EH (cell line): Measurements from ENCODE around the gene APOBEC4.
A peak's percentile ranks its signal among the peaks of the same experiment; 100 is the strongest.
"Not testable (repeated sequence)": the region's sequence is repeated elsewhere in the genome, so short reads cannot be mapped to it uniquely, and the experiment has no call there.

Experiments
- DNase-seq: peaks from one replicate; pipeline ENCODE4 v3.0.0-alpha.2; 2015; ENCODE audit warnings: low read depth

The APOBEC4 gene

DNA sequence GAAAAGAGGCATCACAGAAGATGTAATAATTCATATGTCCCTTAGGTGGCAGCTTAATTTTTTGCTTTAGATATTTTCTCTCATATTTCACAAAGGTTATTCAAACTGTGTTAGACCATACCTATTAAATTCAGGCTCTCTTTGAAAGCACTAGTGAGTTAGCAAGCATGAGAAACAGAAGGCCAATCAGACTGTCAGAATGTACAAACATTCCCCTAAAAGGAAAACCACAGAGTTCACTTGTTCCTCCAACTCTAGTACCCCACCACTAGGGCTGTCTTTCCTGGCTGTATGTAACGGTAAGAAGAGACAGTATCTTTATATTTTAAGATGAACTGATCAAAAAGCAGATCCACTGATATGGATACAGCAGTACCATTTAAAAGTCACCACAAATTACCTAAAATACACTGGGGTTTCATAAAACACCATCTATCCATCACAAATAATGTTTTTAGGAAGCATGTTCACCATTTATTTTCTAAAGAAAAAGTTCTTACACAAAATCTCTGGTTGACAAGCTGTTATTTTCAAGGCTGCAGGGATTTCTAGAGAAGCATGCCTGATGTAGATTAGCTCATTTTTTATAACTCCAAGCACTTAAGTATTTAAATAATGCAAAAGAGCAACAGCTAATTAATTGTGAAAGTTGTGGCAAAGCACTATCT is 19.3 kb downstream of the APOBEC4 start:
- DNase-seq = peak; percentile 92

- peak; percentile 23 for DNase-seq
Measured at GRCh38 chr1:183632964-183633363, 20.2 kb downstream of the APOBEC4 start.

GRCh38 chr1:183632114-183632513 is 21.0 kb downstream of the APOBEC4 start:
- DNase-seq = peak; percentile 83

DNA sequence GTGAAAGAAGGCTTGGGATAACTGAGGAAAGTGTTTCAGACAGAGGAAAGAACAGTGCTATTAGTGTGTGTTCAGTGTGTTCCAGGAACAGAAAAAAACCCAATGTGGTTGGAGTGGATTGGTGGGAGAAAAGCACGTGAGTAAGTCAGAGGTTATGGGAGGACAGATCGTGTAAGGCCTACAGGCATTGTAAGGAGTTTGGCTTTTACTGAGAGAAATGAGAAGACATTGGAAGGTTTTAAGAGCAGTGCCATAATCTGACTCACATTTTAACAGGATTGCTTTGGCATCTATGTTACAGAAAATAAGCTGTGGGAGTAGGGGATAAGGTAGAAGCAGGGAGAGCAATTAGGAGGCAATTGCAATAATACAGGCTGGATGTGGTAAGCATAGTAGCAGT is 22.4 kb downstream of the APOBEC4 start:
- DNase-seq = peak; percentile 74

- DNase-seq = no peak
Measured at GRCh38 chr1:183628537-183628936, 24.6 kb downstream of the APOBEC4 start.

DNA sequence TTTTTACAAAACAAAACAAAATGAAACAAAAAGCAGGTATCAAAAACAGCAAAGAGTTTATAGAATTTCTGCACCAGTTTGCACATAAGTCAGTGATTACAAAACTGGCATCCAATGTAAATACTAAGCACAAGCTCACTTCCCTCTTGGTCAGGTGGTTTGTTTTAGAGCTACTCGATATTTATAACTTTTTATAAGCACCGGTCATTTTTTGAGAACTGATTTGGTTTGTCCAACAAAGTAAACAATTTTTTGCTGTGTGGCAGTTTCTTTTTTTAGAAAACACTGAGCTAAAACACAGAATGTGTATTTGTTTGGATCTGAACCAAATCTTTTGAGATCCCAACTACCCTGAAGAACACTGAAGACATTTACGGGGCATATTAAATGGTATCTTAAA is 26.9 kb downstream of the APOBEC4 start:
- DNase-seq = not testable (repeated sequence)

DNA sequence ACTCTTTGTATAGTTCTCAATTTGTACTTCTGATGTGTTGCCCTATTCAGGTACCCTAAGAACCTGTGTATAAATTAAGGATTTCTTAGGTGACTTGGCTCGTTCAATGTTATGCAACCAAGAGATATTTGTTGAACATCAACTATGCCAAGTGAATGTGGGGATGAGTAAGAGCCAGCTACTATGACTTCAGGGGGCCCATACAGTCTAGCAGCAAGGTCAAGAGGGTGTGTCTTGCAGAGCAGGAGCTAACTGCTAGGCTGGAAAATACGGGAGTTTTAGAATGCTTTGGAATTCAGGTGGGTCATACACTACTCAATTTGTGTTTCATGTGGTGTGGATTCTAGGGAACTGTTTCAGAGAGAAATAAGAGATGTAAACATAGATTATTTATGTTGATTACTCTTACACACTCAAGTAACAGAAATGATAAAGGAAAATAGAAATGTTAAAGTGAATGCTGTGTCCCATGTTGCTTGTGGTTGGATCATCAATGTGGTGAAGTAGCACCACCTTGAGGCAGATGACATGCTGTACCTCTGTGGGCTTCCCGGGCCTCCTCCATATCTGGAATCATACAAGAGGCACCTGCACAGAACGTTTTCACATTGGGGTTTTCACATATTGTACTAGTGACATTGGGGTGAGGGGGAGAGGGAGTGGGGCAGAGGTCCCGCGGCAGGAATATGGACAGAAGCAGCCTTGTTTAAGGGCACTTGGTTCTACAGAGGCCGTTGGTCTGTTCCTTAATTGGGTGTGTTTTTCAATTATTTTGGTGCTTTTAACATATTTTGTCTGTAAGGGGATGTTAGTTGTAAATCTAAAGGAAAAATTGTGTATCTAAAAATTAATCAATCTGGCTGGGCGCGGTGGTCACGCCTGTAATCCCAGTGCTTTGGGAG is 30.0 kb downstream of the APOBEC4 start:
- peak; percentile 69 for DNase-seq

DNA sequence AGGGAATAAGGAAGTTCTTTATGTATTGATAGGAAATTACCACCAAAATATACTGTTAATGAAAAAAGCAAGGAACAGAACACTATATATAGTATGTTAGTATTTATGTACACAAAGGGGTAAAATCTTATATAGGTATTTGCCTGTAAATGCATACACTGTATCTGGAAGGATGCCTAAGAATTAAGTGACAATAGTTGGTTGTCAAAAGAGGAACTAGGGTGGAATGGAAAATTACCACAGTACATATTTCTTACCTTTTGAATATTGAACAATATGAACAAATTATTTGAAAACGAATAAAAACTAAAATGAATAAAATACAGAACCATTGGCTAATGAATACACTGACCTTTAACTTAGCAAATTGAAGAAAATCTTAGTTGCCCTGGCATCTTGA is 31.1 kb downstream of the APOBEC4 start:
- DNase-seq = no peak

- no peak for DNase-seq
Measured at GRCh38 chr1:183620311-183620710, 32.8 kb downstream of the APOBEC4 start.

DNA sequence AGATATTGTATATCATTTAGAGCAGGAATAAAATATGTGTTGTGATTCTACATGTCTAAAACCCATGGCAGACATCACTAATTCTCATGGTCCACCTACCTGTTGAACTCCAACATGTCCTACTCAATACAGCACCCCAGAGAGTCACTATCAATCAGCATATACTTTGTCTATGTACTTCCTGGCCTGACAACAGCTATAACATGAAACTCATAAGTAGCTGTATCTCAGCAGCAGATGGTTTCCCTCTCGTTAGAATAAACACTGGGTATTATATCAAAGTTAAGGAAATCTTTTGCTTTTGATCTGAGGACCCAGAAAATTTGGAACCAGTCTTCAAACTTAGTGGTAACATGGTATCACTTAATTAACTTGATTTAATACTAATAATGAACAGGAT is 33.3 kb downstream of the APOBEC4 start:
- no peak for DNase-seq

DNA sequence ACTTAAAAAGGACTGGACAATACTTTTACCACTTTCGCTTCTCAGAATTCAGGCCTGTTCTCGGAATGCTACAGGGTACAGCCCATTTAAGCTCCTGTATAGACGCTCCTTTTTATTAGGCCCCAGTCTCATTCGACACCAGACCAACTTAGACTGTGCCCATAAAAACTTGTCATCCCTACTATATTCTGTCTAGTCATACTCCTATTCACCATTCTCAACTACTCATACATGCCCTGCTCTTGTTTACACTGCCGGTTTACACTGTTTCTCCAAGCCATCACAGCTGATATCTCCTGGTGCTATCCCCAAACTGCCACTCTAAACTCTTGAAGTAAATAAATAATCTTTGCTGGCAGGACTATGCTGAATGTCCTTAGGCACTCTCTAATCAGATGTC is 34.9 kb downstream of the APOBEC4 start:
- not testable (repeated sequence) for DNase-seq

DNA sequence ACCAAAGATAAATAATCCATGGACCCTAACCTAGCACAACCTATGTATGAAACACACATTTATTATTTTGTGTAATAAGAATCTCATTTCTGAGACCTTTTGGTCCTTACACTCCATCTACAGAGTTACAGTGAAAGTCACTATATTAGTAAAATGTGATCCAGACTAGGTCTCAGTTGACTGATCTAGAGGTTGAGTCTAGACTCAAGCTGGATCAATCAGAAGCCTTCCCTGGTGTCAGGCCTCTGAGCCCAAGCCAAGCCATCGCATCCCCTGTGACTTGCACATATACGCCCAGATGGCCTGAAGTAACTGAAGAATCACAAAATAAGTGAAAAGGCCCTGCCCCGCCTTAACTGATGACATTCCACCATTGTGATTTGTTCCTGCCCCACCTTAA is 40.1 kb downstream of the APOBEC4 start:
- not testable (repeated sequence) for DNase-seq

- no peak for DNase-seq
Measured at GRCh38 chr1:183612407-183612806, 40.7 kb downstream of the APOBEC4 start.

- DNase-seq = no peak
Measured at GRCh38 chr1:183611021-183611420, 42.1 kb downstream of the APOBEC4 start.

DNA sequence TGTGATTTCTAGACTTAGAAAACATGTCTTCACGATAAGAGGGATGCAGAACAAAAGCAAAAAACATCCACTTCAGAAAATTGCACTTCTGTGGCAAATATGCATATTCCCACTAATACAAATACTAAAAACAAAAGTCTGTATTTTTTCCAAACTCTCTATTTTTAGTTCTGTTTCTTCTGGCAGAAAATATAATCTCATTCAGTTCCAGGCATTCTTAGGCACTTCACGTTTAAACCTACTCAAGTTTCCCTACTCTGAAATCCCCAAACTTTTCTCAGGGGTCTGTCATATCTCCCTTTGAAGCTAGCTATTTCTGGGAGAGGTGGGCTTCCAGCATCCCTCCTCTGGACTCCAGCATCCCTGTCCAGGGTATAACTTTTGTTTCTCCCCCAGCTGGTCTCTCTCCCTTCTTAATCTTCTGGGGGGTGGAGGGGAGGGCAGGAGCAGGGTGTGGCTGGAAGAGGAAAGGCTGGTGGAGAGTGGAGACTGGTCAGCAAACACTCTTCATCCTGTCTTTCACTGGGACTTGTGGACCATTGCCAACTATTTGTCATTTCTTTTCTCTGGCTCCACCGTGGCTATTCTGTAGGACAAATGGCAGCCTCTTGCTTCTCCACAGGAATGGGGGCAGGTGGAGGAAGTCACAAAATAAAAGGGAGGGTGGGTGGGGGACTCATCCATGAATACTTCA is 43.2 kb downstream of the APOBEC4 start:
- DNase-seq = peak; percentile 75

GRCh38 chr1:183609313-183609712 is 43.8 kb downstream of the APOBEC4 start:
- DNase-seq = peak; percentile 87

GRCh38 chr1:183607322-183607980 is 45.7 kb downstream of the APOBEC4 start:
- DNase-seq = no peak

GRCh38 chr1:183605904-183606303 is 47.2 kb downstream of the APOBEC4 start:
- DNase-seq = no peak

GRCh38 chr1:183604815-183605214 is 48.3 kb downstream of the APOBEC4 start:
- no peak for DNase-seq

DNA sequence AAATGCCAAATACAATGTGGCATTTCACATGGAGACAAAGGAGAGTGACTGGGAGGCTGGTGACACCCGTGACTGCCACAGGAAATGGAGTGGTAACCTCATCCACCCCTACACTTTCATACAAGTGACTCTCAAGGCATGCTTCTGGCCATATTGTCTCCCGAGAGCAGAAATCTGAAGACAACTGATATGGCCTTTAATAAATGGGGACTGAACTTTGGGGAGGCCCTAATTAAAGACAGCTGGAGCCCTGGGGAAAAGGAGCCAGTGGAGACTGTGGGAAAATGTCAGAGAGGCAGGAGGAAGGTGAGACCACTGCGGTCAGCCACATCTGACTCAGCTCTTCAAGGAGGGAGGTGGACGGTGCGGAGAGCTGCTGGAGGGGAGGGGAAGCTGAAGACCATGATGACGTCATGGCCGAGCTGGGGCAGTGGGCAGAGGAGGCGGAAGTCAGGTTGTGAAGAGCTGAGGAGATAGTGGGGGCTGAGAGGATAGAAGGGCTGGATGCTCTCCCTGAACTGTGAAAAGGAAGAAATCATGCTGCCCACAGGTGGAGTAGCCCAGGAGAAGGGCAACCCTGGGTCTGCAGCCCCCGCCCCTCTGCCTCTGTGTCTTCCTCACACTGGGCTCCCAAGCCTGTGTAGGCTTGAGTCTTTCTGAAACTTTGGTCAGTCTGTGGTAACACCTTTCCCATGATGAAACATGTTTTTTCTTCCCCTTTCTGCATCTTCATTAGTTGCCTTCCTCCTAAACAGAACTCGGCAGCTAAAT is 48.9 kb downstream of the APOBEC4 start:
- DNase-seq = peak; percentile 96

GRCh38 chr1:183602510-183602909 is 50.6 kb downstream of the APOBEC4 start:
- DNase-seq = no peak
